GM19438 (cell line): ENCODE data around the gene TIMM21.

Source experiments
- ATAC-seq: cut with Tn5 transposase; IDR thresholded peaks from one replicate; pipeline ENCODE4 v1.9.1; 2021; ENCODE audit warnings: low read depth; ENCODE audit not compliant: unreplicated experiment

TIMM21 gene

GRCh38 chr18:74184875-74185274, 36.6 kb downstream of the TIMM21 start:
- ATAC-seq: no peak

GRCh38 chr18:74185860-74186259, 37.5 kb downstream of the TIMM21 start:
- no peak for ATAC-seq

GRCh38 chr18:74186661-74187060, 38.3 kb downstream of the TIMM21 start:
- ATAC-seq: no peak

GRCh38 chr18:74190086-74190485, 41.8 kb downstream of the TIMM21 start:
- ATAC-seq: no peak

- no peak for ATAC-seq
These were observed 43.3 kb downstream of the TIMM21 start for GRCh38 chr18:74191577-74191976.

GRCh38 chr18:74194691-74195090, 46.4 kb downstream of the TIMM21 start:
- ATAC-seq: no peak

- ATAC-seq: peak; percentile 77
These were observed 48.1 kb downstream of the TIMM21 start for GRCh38 chr18:74196220-74197119.

GRCh38 chr18:74197705-74198341, 49.5 kb downstream of the TIMM21 start:
- no peak for ATAC-seq

- no peak for ATAC-seq
These were observed 50.1 kb downstream of the TIMM21 start for GRCh38 chr18:74198453-74198852.

- no peak for ATAC-seq
These were observed 52.5 kb downstream of the TIMM21 start for GRCh38 chr18:74200780-74201179.

- ATAC-seq: no peak
These were observed 55.5 kb downstream of the TIMM21 start for GRCh38 chr18:74203811-74204210.

- no peak for ATAC-seq
These were observed 56.3 kb downstream of the TIMM21 start for GRCh38 chr18:74204526-74205152.
